Raji (cell line): ENCODE data around the gene GP5.

Experiments used
- POLR2A ChIP-seq: IDR thresholded peaks from 2 replicates; pipeline ENCODE4 v1.6.1; 2011; ENCODE audit warnings: low read depth, low read length, control low read depth; ENCODE audit not compliant: insufficient read depth

The GP5 gene

DNA sequence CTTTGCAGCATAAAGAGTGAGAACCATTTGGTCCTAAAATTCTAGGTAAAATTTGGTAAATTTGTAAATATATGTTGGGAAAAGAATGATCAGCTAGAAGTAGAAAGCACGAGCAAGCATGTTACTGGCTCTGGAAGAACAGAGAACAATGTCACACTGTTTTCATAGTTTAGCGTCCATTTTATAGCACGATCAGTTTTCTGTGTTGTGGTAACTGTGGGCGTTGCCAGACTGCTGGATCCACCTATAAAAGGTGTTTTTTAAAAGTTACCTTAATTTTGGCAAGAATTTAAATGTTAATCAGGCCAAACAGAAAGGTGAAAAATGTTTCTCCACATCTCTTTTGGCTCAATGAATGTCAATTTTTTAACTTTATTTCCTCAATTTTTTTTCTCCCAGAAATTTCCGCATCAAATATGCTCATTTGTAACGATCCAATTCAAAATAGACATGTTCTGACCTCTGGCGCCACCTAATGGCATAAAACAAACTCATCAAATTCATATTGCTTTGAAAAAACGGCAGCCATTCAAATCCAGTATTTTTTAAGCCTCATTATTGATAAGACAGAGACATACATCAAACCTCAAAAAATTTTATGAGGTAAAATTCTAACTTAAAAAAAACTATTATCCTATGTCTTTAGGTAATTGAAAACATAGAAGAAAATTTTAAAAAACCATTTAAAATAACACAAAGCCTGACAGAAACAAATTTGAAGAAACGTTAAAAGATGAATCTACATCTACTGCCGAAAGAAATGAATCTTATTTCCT, 5.5 kb upstream of the GP5 start:
- TF ChIP-seq POLR2A = no peak

GRCh38 chr3:194401868-194402329, 2.8 kb upstream of the GP5 start:
- TF ChIP-seq POLR2A = no peak

GRCh38 chr3:194401346-194401745, 2.3 kb upstream of the GP5 start:
- TF ChIP-seq POLR2A = no peak

- TF ChIP-seq POLR2A = no peak
Measured at GRCh38 chr3:194399874-194400411, 877 bp upstream of the GP5 start.

GRCh38 chr3:194397757-194398312, 1.2 kb downstream of the GP5 start:
- TF ChIP-seq POLR2A = no peak

- TF ChIP-seq POLR2A = no peak
Measured at GRCh38 chr3:194396859-194397756, 2.0 kb downstream of the GP5 start.

GRCh38 chr3:194396539-194396858, 2.6 kb downstream of the GP5 start:
- TF ChIP-seq POLR2A = no peak

DNA sequence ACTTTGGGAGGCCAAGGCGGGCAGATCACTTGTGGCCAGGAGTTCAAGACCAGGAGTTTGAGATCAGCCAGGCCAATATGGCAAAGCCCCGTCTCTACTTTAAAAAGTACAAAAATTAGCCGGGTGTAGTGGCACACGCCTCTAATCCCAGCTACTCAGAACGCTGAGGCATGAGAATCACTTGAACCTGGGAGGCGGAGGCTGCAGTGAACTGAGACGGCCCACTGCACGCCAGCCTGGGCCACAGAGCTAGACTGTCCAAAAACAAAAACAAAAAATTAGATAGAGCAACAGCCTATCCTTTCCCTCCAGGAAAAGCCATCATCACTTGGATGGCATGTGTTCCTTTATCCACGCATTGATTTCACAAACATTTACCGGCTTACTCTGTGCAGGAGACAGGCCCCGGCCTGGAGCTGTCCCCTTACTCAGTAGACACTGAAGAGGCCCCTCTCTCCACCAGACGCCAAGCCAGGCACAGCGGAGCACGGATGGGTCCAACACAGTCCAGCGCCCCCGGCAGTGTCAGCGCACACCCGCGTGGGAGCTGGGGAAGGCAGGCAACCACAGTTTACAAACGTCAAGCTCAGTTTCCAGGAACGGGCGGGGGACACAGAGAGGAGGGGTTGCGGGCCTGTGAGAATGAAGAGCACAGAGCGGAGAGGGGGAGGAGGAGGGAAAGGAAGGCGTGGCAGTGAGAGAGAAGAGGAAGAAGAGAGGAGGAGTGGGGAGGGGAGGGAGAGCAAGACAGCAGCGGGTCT, 3.1 kb downstream of the GP5 start:
- TF ChIP-seq POLR2A = no peak

DNA sequence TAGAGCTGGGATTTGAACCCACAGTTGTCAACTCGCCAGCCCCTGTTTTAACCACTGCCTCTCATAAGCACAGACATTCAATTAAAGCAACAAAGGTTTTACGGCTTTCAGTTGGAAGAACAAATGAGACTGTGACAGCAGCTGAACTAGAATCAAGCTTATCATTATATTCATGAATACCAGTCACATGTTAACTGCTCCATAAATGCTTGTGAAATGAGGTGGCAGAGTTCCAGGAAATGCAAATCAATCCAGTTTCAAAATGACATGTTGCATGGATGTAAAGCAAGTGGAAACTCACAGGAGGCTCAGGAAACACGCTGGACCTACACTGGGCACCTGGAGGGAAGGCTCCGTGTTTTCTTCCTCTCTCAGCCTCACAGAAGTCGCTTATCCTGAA, 3.9 kb downstream of the GP5 start:
- no peak for TF ChIP-seq POLR2A

DNA sequence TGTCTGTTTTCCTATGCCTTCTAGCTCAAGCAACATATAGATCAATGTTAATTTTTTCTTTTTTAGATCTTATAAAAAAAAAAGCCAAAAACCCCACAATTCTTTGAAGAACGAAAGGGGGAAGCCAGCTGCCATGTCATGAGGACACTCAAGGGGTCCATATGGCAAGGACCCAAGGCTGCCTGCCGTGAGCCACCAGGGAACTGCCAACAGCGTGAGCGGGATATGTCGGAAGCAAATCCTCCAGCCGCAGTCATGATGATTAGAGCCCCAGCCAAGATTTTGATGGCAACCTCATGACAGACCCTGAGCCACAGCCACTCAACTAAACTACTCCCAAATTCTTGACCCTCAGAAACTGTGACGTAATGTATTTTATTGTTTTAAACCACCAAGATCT, 6.5 kb downstream of the GP5 start:
- no peak for TF ChIP-seq POLR2A

DNA sequence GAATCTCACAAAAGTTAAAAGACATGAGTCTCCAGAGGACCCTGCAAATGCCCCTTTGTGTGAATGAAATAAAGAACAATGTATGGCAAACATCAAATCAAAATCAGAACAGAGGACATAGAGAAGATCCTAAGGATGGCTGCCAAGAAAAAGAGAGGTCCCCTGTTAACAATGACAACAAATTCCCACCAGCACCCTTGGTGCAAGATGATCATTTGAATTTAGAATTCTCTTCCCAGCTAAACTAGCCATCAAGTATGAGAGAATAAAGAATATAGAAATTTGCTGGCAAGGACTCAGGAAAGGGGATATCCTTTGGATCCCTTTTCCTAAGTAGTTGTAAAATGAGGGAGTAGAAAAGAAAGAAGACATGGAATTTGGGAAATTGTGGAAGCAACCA, 8.2 kb downstream of the GP5 start:
- TF ChIP-seq POLR2A = no peak

GRCh38 chr3:194389269-194389668, 9.8 kb downstream of the GP5 start:
- TF ChIP-seq POLR2A = no peak

DNA sequence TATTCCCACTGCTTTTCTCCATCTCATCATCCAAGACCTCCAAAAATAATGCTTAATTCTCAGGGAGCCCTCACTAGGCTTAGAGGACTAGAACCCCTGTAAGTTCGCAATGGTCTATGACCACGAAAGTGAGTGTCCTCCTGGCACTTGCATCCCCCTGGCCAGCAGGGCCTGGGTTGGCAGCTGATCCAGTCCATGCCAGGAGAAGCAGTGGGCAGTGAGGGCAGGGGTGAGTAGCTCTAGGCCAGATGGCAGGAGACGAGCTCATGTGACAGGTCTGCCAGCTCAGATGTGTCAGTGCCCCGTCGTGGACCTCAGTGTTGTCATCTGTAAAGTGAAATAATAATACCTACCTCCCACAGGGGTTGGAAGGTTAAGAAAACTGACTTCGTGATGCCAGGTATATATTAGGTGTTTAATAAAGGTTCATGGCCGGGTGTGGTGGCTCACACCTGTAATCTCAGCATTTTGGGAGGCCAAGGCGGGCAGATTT, 11.1 kb downstream of the GP5 start:
- no peak for TF ChIP-seq POLR2A

DNA sequence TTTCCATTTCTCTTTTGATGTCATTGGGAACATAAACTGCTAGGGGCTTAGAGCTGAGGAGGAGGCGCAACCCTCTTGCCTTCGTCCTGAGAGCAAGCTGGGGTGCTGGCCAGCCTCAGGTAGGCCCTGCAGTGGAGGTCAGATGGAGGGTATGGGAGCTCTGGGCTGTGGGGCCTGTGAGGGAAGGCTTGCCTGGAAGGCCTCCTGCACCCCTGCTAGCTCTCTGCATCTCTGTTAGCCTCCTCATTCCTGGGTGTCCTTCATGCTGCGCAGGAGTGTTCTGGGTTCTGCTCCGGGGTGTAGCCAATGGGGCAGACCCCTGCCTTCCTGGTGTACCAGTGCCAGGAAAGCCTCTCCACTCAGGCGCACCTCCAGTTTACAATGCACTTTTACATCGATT, 11.8 kb downstream of the GP5 start:
- no peak for TF ChIP-seq POLR2A

DNA sequence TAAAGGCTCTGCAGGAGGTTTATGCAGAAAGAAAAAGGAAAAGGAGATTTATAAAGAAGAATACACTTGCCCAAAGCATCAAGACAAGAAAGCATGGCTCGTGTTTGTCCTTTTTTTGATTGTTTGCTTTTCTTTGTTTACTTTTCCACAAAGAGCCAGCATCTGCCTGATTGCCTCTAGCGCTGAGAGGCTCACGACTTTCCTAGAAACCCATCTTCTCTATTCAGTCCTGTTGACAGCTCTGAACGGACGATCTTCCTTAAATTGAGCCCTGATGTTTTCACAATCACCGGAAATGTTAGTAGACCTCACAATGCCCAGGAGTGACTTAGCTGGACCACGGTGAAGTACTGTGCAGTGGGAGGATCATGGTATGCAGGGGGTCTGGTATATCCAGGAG, 12.4 kb downstream of the GP5 start:
- no peak for TF ChIP-seq POLR2A
